Neural crest cell (in vitro differentiated cells): ENCODE measurements around the gene TEAD2. TPM values are rescaled to one million over a fixed set of nuclear protein-coding genes. Genes with fewer than 3 reads are reported as not detected.

Source experiments
- DNase-seq: peaks from one replicate; pipeline ENCODE4 v3.0.0; 2021; ENCODE audit warnings: low read depth, mixed read lengths, low spot score
- H3K27ac Mint-ChIP-seq: one replicate; pipeline ENCODE4 v1.8.0; 2021; ENCODE audit warnings: mild to moderate bottlenecking, mixed read lengths; ENCODE audit not compliant: unreplicated experiment
- H3K27me3 Mint-ChIP-seq: 2 replicates; pipeline ENCODE4 v1.8.0; 2021; ENCODE audit warnings: low read depth, mild to moderate bottlenecking, mixed read lengths
- H3K36me3 Mint-ChIP-seq: 2 replicates; pipeline ENCODE4 v1.8.0; 2021; ENCODE audit warnings: low read depth, mild to moderate bottlenecking, mixed read lengths
- H3K4me1 Mint-ChIP-seq: 2 replicates; pipeline ENCODE4 v1.8.0; 2021; ENCODE audit warnings: mixed read lengths
- H3K4me3 Mint-ChIP-seq: one replicate; pipeline ENCODE4 v1.8.0; 2021; ENCODE audit warnings: mild to moderate bottlenecking, mixed read lengths
- H3K9me3 Mint-ChIP-seq: 2 replicates; pipeline ENCODE4 v1.8.0; 2021; ENCODE audit warnings: mixed read lengths
- total RNA-seq: library from RNA; stranded (reverse); gene quantifications from 2 replicates; pipeline ENCODE4 v1.2.1, GENCODE V29; 2021
- TF ChIP-seq, protein P1 (sequence below): fragments of 200-600 bp; sonication (generic); conservative IDR thresholded peaks from 2 replicates; pipeline ENCODE4 v1.5.0; 2021; ENCODE audit warnings: antibody characterized with exemption, mild to moderate bottlenecking

TEAD2 gene
- total RNA-seq, 1 donor from 2014 or later = 164 TPM

DNA sequence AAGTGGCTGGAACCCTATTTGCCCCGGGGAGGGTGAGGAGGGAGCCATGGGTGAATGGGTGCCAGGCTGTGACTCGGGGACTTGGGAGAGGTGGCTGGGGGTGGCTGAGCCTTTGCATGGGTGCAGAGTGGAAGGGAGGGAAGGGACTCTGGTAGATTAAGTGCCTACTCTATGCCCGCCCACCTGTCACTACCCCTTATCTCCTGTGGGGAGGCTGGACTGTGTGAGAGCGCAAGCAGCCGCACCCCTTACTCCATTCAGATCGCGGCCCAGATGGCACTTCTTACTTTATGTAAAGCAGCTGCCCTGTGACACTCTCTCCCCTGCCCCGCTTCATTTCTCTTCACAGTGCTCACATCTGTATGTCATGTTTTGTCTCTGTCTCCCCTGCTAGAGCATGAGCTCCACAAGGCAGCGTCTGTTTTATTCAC is 28.7 kb upstream of the TEAD2 start:
- no peak overlapping the region for H3K4me3 Mint-ChIP-seq
- TF ChIP-seq, protein P1, sequence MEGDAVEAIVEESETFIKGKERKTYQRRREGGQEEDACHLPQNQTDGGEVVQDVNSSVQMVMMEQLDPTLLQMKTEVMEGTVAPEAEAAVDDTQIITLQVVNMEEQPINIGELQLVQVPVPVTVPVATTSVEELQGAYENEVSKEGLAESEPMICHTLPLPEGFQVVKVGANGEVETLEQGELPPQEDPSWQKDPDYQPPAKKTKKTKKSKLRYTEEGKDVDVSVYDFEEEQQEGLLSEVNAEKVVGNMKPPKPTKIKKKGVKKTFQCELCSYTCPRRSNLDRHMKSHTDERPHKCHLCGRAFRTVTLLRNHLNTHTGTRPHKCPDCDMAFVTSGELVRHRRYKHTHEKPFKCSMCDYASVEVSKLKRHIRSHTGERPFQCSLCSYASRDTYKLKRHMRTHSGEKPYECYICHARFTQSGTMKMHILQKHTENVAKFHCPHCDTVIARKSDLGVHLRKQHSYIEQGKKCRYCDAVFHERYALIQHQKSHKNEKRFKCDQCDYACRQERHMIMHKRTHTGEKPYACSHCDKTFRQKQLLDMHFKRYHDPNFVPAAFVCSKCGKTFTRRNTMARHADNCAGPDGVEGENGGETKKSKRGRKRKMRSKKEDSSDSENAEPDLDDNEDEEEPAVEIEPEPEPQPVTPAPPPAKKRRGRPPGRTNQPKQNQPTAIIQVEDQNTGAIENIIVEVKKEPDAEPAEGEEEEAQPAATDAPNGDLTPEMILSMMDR = no peak
- no peaks in the 10 kb centered on the region for H3K9me3 Mint-ChIP-seq
- no peak for DNase-seq
- no peaks in the 10 kb centered on the region for H3K36me3 Mint-ChIP-seq
- peaks cover 17% of the 10 kb centered on the region for H3K27me3 Mint-ChIP-seq
- no peak overlapping the region for H3K27ac Mint-ChIP-seq
- H3K4me1 Mint-ChIP-seq = peaks cover 4% of the 10 kb centered on the region

DNA sequence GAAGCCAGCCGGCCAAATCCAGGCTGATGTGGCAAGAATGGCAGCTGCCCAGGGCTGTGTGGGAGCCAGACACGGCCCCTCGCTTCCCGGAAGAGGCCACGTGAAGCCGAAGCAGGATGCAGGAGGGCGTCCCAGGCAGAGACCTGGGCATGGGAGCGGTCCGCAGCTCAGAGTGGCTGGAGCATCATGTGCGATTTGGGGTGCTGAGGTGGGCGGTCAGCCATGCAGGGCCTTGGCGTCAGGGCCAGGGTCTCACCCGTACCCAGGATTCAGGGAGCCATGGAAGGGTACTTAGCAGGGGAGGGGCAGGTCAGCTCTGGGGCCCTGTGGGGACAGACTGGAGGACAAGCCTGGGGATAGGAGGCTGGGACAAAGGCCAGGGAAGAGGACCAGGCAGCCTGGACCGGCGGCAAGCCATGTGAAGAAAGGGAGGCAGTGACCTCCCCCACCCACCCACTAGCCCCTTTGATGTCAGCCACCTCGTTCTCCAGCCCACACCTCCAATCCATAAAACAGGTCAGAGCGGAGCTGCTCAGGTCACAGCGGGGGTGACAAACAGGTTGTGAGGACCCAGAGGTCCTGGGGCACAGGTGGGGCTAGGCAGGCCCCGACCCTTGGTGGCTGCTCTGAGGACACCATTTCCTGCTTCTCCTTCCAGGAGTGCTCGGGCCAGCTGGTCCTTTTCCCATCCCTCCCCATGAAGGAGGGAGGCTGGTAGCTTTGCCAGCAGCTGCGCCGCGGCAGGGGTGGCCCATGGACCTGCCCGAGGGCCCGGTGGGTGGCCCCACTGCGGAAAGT is 28.1 kb upstream of the TEAD2 start:
- Mint-ChIP-seq H3K9me3 (no peaks in the 10 kb centered on the region), H3K4me1 (peaks cover 4% of the 10 kb centered on the region), H3K27me3 (peaks cover 17% of the 10 kb centered on the region), H3K4me3 (no peak overlapping the region), H3K27ac (no peak overlapping the region), H3K36me3 (no peaks in the 10 kb centered on the region)
- TF ChIP-seq, protein P1 = no peak
- DNase-seq = no peak

DNA sequence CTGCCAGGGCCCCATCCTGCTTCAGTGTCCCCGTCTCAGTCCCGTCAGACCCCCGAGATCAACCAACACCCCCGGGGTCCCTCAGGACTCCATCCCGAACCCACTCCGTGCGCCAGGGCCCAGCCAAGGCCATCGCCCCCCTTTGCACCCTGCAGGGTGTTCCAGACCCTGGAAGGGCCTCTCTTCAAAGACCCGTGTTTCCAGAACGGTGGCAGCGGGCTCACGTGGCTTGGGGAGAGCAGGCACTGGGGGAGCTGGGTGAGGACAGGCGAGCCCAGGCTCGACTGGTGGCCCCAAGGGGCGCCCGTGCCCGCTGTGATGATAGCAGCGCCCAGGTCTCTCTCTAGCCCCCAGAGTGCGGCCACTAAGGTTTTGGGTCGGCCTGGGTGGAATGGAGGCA is 27.2 kb upstream of the TEAD2 start:
- no peak for DNase-seq
- TF ChIP-seq, protein P1 = no peak
- Mint-ChIP-seq H3K27me3 (peaks cover 15% of the 10 kb centered on the region), H3K4me1 (peaks cover 4% of the 10 kb centered on the region), H3K4me3 (no peak overlapping the region), H3K27ac (no peak overlapping the region), H3K36me3 (no peaks in the 10 kb centered on the region), H3K9me3 (no peaks in the 10 kb centered on the region)

DNA sequence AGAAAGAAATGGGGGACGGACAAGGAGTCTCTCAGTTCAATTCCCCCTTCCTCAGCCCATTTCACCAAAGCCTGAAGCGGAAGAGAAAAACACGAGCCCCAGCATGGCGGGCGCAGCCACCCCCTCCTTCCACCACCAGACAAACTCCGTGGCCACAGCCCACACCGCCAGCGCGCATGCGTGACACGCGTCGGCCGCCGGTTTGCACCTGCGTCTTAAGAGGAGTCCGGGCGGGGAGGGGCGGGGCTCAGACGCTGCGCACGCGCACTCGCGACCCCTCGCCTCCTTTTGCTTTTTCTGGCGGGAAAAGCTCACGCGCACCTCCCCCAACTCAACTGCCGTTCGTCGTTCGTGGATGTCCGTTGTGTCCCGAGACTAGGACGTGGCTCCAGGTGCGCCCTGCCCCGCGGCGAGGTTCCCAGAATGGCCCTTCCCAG is 25.7 kb upstream of the TEAD2 start, which contains the start of gene KASH5:
KASH5 (plus strand) TSS at position 314 of the 437 bp plus-strand sequence. CDS start 2,635 bp downstream, outside the sequence.
- Mint-ChIP-seq H3K4me1 (peaks cover 4% of the 10 kb centered on the region), H3K27me3 (peaks cover 15% of the 10 kb centered on the region), H3K36me3 (no peaks in the 10 kb centered on the region), H3K27ac (no peak within 1 kb of the TSS), H3K4me3 (no peak within 1 kb of the TSS), H3K9me3 (no peaks in the 10 kb centered on the region)
- TF ChIP-seq, protein P1 = no peak
- DNase-seq = no peak

DNA sequence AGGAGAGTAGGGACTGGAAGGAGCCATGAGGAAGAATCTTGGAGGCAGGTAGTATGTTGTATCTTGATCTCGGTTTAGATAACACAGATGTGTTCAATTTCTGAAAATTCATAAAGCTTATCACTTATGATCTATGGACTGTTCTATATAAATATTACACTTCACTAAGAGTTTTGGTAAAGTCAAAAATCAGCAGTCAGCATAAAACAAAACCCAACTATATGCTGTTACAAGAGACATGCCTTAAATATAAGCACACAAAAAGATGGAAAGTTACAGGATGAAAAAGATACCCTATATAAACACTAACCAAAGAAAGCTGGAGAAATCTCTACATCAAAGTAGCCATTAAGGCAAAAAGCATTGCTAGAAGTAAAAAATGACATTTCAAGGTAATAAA is 21.4 kb upstream of the TEAD2 start:
- Mint-ChIP-seq H3K4me1 (no peaks in the 10 kb centered on the region), H3K27ac (no peak overlapping the region), H3K4me3 (no peak overlapping the region), H3K27me3 (no peaks in the 10 kb centered on the region), H3K9me3 (peaks cover 8% of the 10 kb centered on the region), H3K36me3 (no peaks in the 10 kb centered on the region)
- TF ChIP-seq, protein P1 = no peak
- DNase-seq = no peak
